CD4-positive, alpha-beta T cell treated with Interferon gamma for 1 hour (primary cell): ENCODE data around the gene PXYLP1.
"Not testable (repeated sequence)": the region's sequence is repeated elsewhere in the genome, so short reads cannot be mapped to it uniquely, and the experiment has no call there.

Experiments used
- DNase-seq: peaks from one replicate; pipeline ENCODE4 v3.0.0-alpha.2; 2020

Gene PXYLP1

GRCh38 chr3:141302364-141303141 lies 70.9 kb downstream of the PXYLP1 start:
- DNase-seq, result no peak

GRCh38 chr3:141303481-141304223 lies 72.0 kb downstream of the PXYLP1 start:
- DNase-seq, result peak; percentile 30

GRCh38 chr3:141305436-141305835 lies 73.8 kb downstream of the PXYLP1 start:
- no peak for DNase-seq

- no peak for DNase-seq
Observed at GRCh38 chr3:141306276-141306675, 74.7 kb downstream of the PXYLP1 start.

GRCh38 chr3:141306922-141307321 lies 75.3 kb downstream of the PXYLP1 start:
- DNase-seq, result no peak

- no peak for DNase-seq
Observed at GRCh38 chr3:141307351-141308059, 75.9 kb downstream of the PXYLP1 start.

GRCh38 chr3:141308588-141309218 lies 77.1 kb downstream of the PXYLP1 start:
- DNase-seq, result no peak

- no peak for DNase-seq
Observed at GRCh38 chr3:141311170-141311495, 79.5 kb downstream of the PXYLP1 start.

- peak; percentile 98 for DNase-seq
Observed at GRCh38 chr3:141311496-141312353, 80.1 kb downstream of the PXYLP1 start.

- no peak for DNase-seq
Observed at GRCh38 chr3:141312354-141313092, 80.9 kb downstream of the PXYLP1 start.

- no peak for DNase-seq
Observed at GRCh38 chr3:141313093-141313683, 81.6 kb downstream of the PXYLP1 start.

- DNase-seq, result not testable (repeated sequence)
Observed at GRCh38 chr3:141314415-141314814, 82.8 kb downstream of the PXYLP1 start.

GRCh38 chr3:141316851-141317250 lies 85.2 kb downstream of the PXYLP1 start:
- no peak for DNase-seq

- no peak for DNase-seq
Observed at GRCh38 chr3:141320399-141321108, 88.9 kb downstream of the PXYLP1 start.

- no peak for DNase-seq
Observed at GRCh38 chr3:141321109-141321497, 89.5 kb downstream of the PXYLP1 start.

GRCh38 chr3:141323936-141324704 lies 92.5 kb downstream of the PXYLP1 start:
- no peak for DNase-seq

GRCh38 chr3:141326123-141326522 lies 94.5 kb downstream of the PXYLP1 start:
- DNase-seq, result no peak

GRCh38 chr3:141326626-141327025 lies 95.0 kb downstream of the PXYLP1 start:
- DNase-seq, result no peak

- DNase-seq, result no peak
Observed at GRCh38 chr3:141328286-141329166, 96.9 kb downstream of the PXYLP1 start.
